Nephron (organoid): ENCODE data around the gene RAPGEF6.

Experiments
- H3K27ac Mint-ChIP-seq, 3 experiments: 2 replicates each; pipeline ENCODE4 v1.8.0; 2020; ENCODE audit warnings: mixed read lengths in 3 of 3, mild to moderate bottlenecking in 2 of 3, moderate library complexity in 1 of 3
- H3K27me3 Mint-ChIP-seq: 2 replicates; pipeline ENCODE4 v1.8.0; 2021; ENCODE audit warnings: low read depth, mild to moderate bottlenecking, moderate library complexity, mixed read lengths
- H3K36me3 Mint-ChIP-seq: 2 replicates; pipeline ENCODE4 v1.8.0; 2020; ENCODE audit warnings: low read depth, mixed read lengths
- H3K4me1 Mint-ChIP-seq: 2 replicates; pipeline ENCODE4 v1.8.0; 2020; ENCODE audit warnings: mixed read lengths
- H3K4me3 Mint-ChIP-seq, 3 experiments: 2 replicates each; pipeline ENCODE4 v1.8.0; 2020; ENCODE audit warnings: mild to moderate bottlenecking in 3 of 3, mixed read lengths in 3 of 3, moderate library complexity in 2 of 3
- H3K9me3 Mint-ChIP-seq: 2 replicates; pipeline ENCODE4 v1.8.0; 2020; ENCODE audit warnings: mixed read lengths
- TF ChIP-seq, protein P1 (sequence below), 3 experiments: fragments of 200-600 bp; sonication (generic); IDR thresholded peaks; one replicate each; pipeline ENCODE4 v1.5.0; 2021; ENCODE audit warnings: antibody characterized with exemption in 3 of 3; ENCODE audit not compliant: unreplicated experiment in 3 of 3

RAPGEF6 gene

DNA sequence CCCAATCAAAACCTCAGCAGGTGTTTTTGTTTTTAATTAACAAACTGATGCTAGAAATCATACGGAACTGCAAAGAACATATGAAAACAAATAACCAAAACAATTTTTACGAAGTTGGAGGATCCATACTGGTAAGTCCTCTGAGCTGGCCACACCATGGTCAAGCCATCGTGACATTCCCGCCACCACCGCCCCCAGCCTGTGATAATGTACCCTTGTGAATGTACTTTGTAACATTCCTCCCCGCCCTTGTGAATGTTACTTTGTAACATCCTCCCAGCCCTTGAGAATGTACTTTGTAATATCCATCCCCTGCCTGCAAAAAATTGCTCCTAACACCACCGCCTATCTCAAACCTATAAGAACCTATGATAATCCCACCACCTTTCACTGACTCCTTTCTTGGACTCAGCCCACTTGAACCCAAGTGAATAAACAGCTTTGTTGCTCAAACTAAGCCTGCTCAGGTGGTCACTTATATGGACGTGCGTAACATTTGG, 63.3 kb downstream of the RAPGEF6 start:
- no peak overlapping the region for H3K27ac Mint-ChIP-seq
- no peak overlapping the region for H3K4me3 Mint-ChIP-seq
- no peaks in the 10 kb centered on the region for H3K4me1 Mint-ChIP-seq
- H3K27me3 Mint-ChIP-seq: no peaks in the 10 kb centered on the region
- H3K36me3 Mint-ChIP-seq: peaks cover 20% of the 10 kb centered on the region
- H3K9me3 Mint-ChIP-seq: peaks cover 9% of the 10 kb centered on the region
- TF ChIP-seq, protein P1, sequence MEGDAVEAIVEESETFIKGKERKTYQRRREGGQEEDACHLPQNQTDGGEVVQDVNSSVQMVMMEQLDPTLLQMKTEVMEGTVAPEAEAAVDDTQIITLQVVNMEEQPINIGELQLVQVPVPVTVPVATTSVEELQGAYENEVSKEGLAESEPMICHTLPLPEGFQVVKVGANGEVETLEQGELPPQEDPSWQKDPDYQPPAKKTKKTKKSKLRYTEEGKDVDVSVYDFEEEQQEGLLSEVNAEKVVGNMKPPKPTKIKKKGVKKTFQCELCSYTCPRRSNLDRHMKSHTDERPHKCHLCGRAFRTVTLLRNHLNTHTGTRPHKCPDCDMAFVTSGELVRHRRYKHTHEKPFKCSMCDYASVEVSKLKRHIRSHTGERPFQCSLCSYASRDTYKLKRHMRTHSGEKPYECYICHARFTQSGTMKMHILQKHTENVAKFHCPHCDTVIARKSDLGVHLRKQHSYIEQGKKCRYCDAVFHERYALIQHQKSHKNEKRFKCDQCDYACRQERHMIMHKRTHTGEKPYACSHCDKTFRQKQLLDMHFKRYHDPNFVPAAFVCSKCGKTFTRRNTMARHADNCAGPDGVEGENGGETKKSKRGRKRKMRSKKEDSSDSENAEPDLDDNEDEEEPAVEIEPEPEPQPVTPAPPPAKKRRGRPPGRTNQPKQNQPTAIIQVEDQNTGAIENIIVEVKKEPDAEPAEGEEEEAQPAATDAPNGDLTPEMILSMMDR (IDR thresholded peaks at IDR 0.05; ENCODE audit: unreplicated experiment in 3 of 3): no peak

DNA sequence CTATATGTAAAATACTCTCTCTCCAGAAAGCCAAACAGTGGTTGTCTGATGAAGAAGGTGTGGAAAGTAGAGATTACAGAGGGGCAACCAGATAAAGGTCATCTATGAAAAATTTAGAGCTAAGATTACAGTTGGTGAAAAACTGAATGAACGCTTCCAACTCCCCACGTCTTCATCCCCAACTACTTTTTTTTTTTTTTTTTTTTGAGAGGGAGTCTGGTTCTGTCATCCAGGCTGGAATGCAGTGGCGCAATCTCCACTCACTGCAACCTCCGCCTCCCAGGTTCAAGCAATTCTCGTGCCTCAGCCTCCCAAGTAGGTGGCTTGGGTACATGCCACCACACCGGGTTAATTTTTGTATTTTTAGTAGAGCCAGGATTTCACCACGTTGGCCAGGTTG, 64.3 kb downstream of the RAPGEF6 start:
- TF ChIP-seq, protein P1 (IDR thresholded peaks at IDR 0.05; ENCODE audit: unreplicated experiment in 3 of 3): no peak
- Mint-ChIP-seq H3K36me3 (peaks cover 20% of the 10 kb centered on the region), H3K4me1 (no peaks in the 10 kb centered on the region), H3K9me3 (peaks cover 9% of the 10 kb centered on the region), H3K27me3 (no peaks in the 10 kb centered on the region), H3K27ac (no peak overlapping the region), H3K4me3 (no peak overlapping the region)

DNA sequence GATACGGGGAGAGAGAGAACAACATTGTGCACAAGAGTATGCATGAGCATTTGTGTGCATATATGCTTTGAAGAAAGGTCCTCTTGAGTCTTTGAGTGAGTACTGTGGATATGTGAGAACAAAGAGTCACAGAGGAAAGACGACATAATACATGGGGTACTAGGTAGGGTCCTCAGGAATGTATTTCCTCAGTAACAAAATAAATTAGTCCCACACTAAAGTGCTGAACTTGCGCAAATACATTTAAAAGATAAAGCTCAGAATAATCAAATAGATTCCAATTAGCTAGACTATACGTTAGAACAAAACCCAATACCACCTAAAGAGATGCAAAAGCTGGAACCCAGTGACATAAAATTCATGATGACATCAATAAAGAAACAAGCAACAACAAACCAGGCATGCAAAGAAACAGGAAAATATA, 70.8 kb downstream of the RAPGEF6 start:
- Mint-ChIP-seq H3K27me3 (no peaks in the 10 kb centered on the region), H3K36me3 (peaks cover 8% of the 10 kb centered on the region), H3K4me1 (no peaks in the 10 kb centered on the region), H3K4me3 (no peak overlapping the region), H3K9me3 (no peaks in the 10 kb centered on the region), H3K27ac (no peak overlapping the region)
- TF ChIP-seq, protein P1 (IDR thresholded peaks at IDR 0.05; ENCODE audit: unreplicated experiment in 3 of 3): no peak

DNA sequence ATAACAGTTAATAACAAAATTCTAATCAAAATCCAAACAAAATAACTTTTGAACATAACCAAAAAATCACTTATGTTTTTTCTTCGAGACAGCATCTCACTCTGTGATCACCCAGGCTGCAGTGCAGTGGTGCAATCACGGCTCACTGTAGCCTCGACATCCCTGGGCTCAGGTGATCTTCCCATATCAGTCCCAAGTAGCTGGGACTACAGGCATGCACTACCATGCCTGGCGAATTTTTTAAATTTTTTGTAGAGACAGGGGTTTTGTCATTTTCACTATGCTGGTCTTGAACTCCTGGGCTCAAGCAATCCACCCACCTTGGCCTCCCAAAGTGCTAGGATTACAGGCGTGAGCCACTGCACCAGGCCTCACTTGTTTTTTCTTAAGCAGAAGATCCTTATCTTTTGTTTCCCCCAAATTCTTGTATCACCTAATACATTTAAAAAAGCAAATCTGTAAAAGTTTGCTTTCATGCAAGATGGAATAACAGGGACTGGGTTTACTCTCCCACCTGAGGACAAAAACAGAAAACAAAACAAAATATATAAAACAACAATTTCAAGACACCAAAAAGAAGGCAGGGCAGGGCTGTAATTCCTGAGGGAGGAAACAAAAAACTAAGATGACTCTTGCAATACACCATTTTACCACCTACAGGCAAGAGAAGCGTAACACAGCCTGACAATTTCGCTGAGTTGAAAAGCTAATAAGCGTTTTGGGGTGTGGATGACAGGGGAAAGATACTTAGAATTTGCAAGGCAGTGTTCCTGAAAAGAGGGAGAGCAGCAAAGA, 71.4 kb downstream of the RAPGEF6 start:
- peaks cover 7% of the 10 kb centered on the region for H3K36me3 Mint-ChIP-seq
- H3K4me1 Mint-ChIP-seq: no peaks in the 10 kb centered on the region
- no peak overlapping the region for H3K27ac Mint-ChIP-seq
- H3K4me3 Mint-ChIP-seq: no peak overlapping the region
- TF ChIP-seq, protein P1 (IDR thresholded peaks at IDR 0.05; ENCODE audit: unreplicated experiment in 3 of 3): no peak
- H3K9me3 Mint-ChIP-seq: no peaks in the 10 kb centered on the region
- H3K27me3 Mint-ChIP-seq: no peaks in the 10 kb centered on the region

DNA sequence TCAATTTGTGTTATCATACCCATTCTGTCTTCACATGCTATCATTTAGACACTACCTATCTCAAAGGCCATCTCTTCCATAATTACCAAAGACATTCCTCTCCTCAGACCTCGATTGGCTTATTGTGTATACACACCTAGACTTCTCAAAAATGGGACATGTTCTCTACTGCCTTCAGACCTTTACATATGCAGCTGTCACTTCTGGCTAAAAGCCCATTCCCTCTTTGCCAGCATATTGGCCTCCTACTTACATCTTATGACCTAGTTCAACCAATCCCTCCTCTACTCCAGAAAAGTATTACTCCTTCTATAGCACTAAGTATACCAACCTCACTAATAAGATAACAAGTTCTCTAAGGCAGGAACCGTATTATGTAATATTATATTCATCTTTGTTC, 84.4 kb downstream of the RAPGEF6 start:
- no peak overlapping the region for H3K4me3 Mint-ChIP-seq
- peaks cover 28% of the 10 kb centered on the region for H3K36me3 Mint-ChIP-seq
- H3K27ac Mint-ChIP-seq: no peak overlapping the region
- H3K27me3 Mint-ChIP-seq: no peaks in the 10 kb centered on the region
- no peaks in the 10 kb centered on the region for H3K4me1 Mint-ChIP-seq
- TF ChIP-seq, protein P1 (IDR thresholded peaks at IDR 0.05; ENCODE audit: unreplicated experiment in 3 of 3): no peak
- no peaks in the 10 kb centered on the region for H3K9me3 Mint-ChIP-seq

DNA sequence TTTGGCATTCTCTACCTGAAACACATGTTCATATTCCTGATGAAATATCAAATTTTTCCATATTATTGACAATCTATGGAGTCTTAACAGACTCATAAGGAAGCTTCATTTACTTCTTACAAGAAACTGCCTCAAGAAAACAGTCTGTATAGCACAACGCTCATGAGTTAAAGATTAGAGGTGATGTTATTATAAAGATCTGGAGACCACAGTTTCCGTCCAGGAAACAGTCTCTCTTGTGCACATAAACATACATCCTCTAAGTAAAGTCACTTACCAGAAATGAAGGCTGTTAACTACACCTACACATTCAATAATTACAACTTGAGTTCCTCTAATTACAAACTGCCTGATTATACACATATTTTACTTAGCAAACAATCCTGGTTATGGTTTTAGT, 86.9 kb downstream of the RAPGEF6 start:
- no peak overlapping the region for H3K4me3 Mint-ChIP-seq
- TF ChIP-seq, protein P1 (IDR thresholded peaks at IDR 0.05; ENCODE audit: unreplicated experiment in 3 of 3): no peak

More for the DNA sequence above, 86.9 kb downstream of the RAPGEF6 start:
- peak overlapping the region in 1 of 3 experiments; percentile 14 for H3K27ac Mint-ChIP-seq
- H3K27me3 Mint-ChIP-seq: no peaks in the 10 kb centered on the region
- H3K9me3 Mint-ChIP-seq: no peaks in the 10 kb centered on the region
- H3K4me1 Mint-ChIP-seq: no peaks in the 10 kb centered on the region
- H3K36me3 Mint-ChIP-seq: peaks cover 30% of the 10 kb centered on the region
